DOHH2 (cell line): ENCODE results near the gene POMGNT2.

ENCODE experiments used
- EZH2phosphoT487 ChIP-seq: fragments of 200-600 bp; sonication (generic); IDR thresholded peaks from 2 replicates; pipeline ENCODE4 v1.6.1; 2017; ENCODE audit warnings: borderline replicate concordance, mild to moderate bottlenecking, antibody characterized with exemption, low read length, moderate library complexity, mixed read lengths
- TF ChIP-seq, protein P1 (sequence below): fragments of 200-600 bp; sonication (generic); IDR thresholded peaks from one replicate; pipeline ENCODE4 v1.5.1; 2014; ENCODE audit warnings: antibody characterized with exemption, mild to moderate bottlenecking, low read depth, low read length; ENCODE audit not compliant: poor library complexity, severe bottlenecking

DNA sequence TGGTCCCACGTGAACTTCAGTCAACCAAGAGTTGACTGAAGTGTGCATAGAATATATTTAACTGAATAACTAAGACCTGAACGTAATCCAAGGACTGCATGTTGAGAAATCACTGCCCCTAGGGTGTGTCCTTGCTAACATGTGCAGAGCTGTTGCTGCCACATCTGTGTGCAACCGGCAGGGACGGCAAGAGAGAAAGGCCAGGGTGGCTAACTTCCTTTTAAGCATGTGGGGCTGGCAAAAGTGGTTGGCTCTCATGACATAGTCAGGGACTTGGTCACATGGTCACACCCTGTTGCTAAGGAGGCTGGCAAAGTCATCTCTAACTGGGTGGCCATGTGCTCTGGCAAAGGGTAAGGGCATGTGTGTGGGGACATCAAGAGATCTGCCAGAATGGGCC, 74.4 kb downstream of the POMGNT2 start:
- TF ChIP-seq, protein P1, sequence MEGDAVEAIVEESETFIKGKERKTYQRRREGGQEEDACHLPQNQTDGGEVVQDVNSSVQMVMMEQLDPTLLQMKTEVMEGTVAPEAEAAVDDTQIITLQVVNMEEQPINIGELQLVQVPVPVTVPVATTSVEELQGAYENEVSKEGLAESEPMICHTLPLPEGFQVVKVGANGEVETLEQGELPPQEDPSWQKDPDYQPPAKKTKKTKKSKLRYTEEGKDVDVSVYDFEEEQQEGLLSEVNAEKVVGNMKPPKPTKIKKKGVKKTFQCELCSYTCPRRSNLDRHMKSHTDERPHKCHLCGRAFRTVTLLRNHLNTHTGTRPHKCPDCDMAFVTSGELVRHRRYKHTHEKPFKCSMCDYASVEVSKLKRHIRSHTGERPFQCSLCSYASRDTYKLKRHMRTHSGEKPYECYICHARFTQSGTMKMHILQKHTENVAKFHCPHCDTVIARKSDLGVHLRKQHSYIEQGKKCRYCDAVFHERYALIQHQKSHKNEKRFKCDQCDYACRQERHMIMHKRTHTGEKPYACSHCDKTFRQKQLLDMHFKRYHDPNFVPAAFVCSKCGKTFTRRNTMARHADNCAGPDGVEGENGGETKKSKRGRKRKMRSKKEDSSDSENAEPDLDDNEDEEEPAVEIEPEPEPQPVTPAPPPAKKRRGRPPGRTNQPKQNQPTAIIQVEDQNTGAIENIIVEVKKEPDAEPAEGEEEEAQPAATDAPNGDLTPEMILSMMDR, result no peak
- no peak for TF ChIP-seq EZH2phosphoT487
